UCSD-AML1 (cell line): ENCODE measurements around the gene MPV17.
"Not testable (repeated sequence)": the region's sequence is repeated elsewhere in the genome, so short reads cannot be mapped to it uniquely, and the experiment has no call there.

Experiments
- DNase-seq: peaks from one replicate; lab custom pipeline; 2025; ENCODE audit not compliant: unreplicated experiment; lab: John Stamatoyannopoulos, UW

Gene MPV17

GRCh38 chr2:27300606-27301005 lies 22.3 kb downstream of the MPV17 start:
- DNase-seq, result not testable (repeated sequence)

- no peak for DNase-seq
These were observed 24.4 kb downstream of the MPV17 start for GRCh38 chr2:27298391-27299080.

GRCh38 chr2:27297195-27297594 lies 25.7 kb downstream of the MPV17 start:
- DNase-seq, result no peak

GRCh38 chr2:27296481-27296880 lies 26.4 kb downstream of the MPV17 start:
- DNase-seq, result no peak

GRCh38 chr2:27294928-27295327 lies 28.0 kb downstream of the MPV17 start:
- DNase-seq, result no peak

GRCh38 chr2:27291865-27292264 lies 31.0 kb downstream of the MPV17 start:
- DNase-seq, result no peak

GRCh38 chr2:27290549-27290948 lies 32.3 kb downstream of the MPV17 start:
- no peak for DNase-seq

GRCh38 chr2:27288610-27289009 lies 34.3 kb downstream of the MPV17 start:
- DNase-seq, result no peak

- DNase-seq, result no peak
These were observed 37.4 kb downstream of the MPV17 start for GRCh38 chr2:27285481-27285880.

GRCh38 chr2:27284996-27285395 lies 37.9 kb downstream of the MPV17 start:
- no peak for DNase-seq

GRCh38 chr2:27282892-27283291 lies 40.0 kb downstream of the MPV17 start:
- DNase-seq, result no peak

- DNase-seq, result no peak
These were observed 40.9 kb downstream of the MPV17 start, which contains the start of gene TRIM54 for GRCh38 chr2:27281855-27282559. TRIM54 (plus strand) TSS chr2:27282429; CDS start chr2:27282732, 303 bp downstream.

GRCh38 chr2:27281442-27281841 lies 41.5 kb downstream of the MPV17 start:
- DNase-seq, result no peak

GRCh38 chr2:27280826-27281225 lies 42.1 kb downstream of the MPV17 start:
- no peak for DNase-seq

- no peak for DNase-seq
These were observed 44.9 kb downstream of the MPV17 start for GRCh38 chr2:27278010-27278409.

GRCh38 chr2:27275211-27276150 lies 47.4 kb downstream of the MPV17 start, which contains the start of gene DNAJC5G:
DNAJC5G (plus strand) TSS chr2:27275433; CDS start chr2:27276729, 1,296 bp downstream.
- DNase-seq, result no peak

- not testable (repeated sequence) for DNase-seq
These were observed 50.1 kb downstream of the MPV17 start for GRCh38 chr2:27272537-27273522.

- no peak for DNase-seq
These were observed 51.1 kb downstream of the MPV17 start for GRCh38 chr2:27271631-27272340.

- no peak for DNase-seq
These were observed 52.2 kb downstream of the MPV17 start for GRCh38 chr2:27270670-27271069.
